GM18951 (cell line): Measurements from ENCODE around the gene TBC1D16.

Experiments
- POLR2A ChIP-seq: IDR thresholded peaks from 4 replicates; pipeline ENCODE4 v1.6.1; 2011; ENCODE audit warnings: mild to moderate bottlenecking; ENCODE audit not compliant: insufficient read length, insufficient read depth; ENCODE audit errors: extremely low read depth
- in situ Hi-C: fragments of 300-500 bp; cut with MboI; formaldehyde crosslinking; loops from one replicate; pipeline ENCODE4 v1.12.0; 2022; ENCODE audit warnings: low sequenced_read_pairs, mixed read lengths, inconsistent platforms; ENCODE audit not compliant: unreplicated experiment

Gene TBC1D16

GRCh38 chr17:80035937-80036714, 454 bp upstream of the TBC1D16 start, which contains the start of gene CCDC40:
Gene CCDC40 (plus strand): TSS chr17:80036642. CDS start chr17:80036663, 21 bp downstream.
- no peak for TF ChIP-seq POLR2A
- in situ Hi-C loops, result no loop called here

GRCh38 chr17:80034791-80035686, 633 bp downstream of the TBC1D16 start:
- in situ Hi-C loops, result no loop called here
- TF ChIP-seq POLR2A, result no peak

- in situ Hi-C loops, result no loop called here
- no peak for TF ChIP-seq POLR2A
Observed at GRCh38 chr17:80033840-80034239, 1.8 kb downstream of the TBC1D16 start.

GRCh38 chr17:80032614-80033171, 3.0 kb downstream of the TBC1D16 start:
- in situ Hi-C loops, result no loop called here
- no peak for TF ChIP-seq POLR2A

- TF ChIP-seq POLR2A, result no peak
- in situ Hi-C loops, result no loop called here
Observed at GRCh38 chr17:80031691-80032430, 3.8 kb downstream of the TBC1D16 start.

- in situ Hi-C loops, result no loop called here
Observed at GRCh38 chr17:80030730-80031410, 4.8 kb downstream of the TBC1D16 start.

GRCh38 chr17:80029258-80029974, 6.3 kb downstream of the TBC1D16 start:
- TF ChIP-seq POLR2A, result no peak
- in situ Hi-C loops, result no loop called here

More at GRCh38 chr17:80030730-80031410, 4.8 kb downstream of the TBC1D16 start:
- no peak for TF ChIP-seq POLR2A

- no peak for TF ChIP-seq POLR2A
- in situ Hi-C loops, result no loop called here
Observed at GRCh38 chr17:80028030-80028429, 7.6 kb downstream of the TBC1D16 start.

GRCh38 chr17:80027043-80027435, 8.6 kb downstream of the TBC1D16 start:
- TF ChIP-seq POLR2A, result no peak
- in situ Hi-C loops, result no loop called here

- in situ Hi-C loops, result no loop called here
- TF ChIP-seq POLR2A, result no peak
Observed at GRCh38 chr17:80026359-80027042, 9.2 kb downstream of the TBC1D16 start.

- no peak for TF ChIP-seq POLR2A
- in situ Hi-C loops, result no loop called here
Observed at GRCh38 chr17:80025796-80026195, 9.9 kb downstream of the TBC1D16 start.
